IPS-18c (cell line): ENCODE measurements around the gene PPP2CA.
"Not testable (repeated sequence)": the region's sequence is repeated elsewhere in the genome, so short reads cannot be mapped to it uniquely, and the experiment has no call there.

ENCODE experiments used
- H3K4me3 ChIP-seq: 2 replicates; pipeline ENCODE4 v1.7.0; 2013; ENCODE audit warnings: low read depth, mild to moderate bottlenecking, low read length, moderate library complexity; ENCODE audit not compliant: insufficient read depth
- H3K9me3 ChIP-seq: one replicate; pipeline ENCODE4 v1.6.1; 2013; ENCODE audit warnings: mild to moderate bottlenecking, low read length, moderate library complexity; ENCODE audit not compliant: control insufficient read depth, insufficient read depth

The PPP2CA gene

GRCh38 chr5:134225780-134226440, at the start of gene PPP2CA:
Gene PPP2CA (minus strand): TSS chr5:134226073. CDS start chr5:134225861, 212 bp downstream.
- H3K9me3 ChIP-seq: no peaks in the 10 kb centered on the region
- H3K4me3 ChIP-seq: peak within 1 kb of the TSS; percentile 100

- Histone ChIP-seq H3K4me3 (no peak overlapping the region), H3K9me3 (no peaks in the 10 kb centered on the region)
These were observed 47.9 kb upstream of the PPP2CA start for GRCh38 chr5:134273642-134274395.

GRCh38 chr5:134271059-134271458, 45.2 kb upstream of the PPP2CA start:
- Histone ChIP-seq H3K4me3 (no peak overlapping the region), H3K9me3 (no peaks in the 10 kb centered on the region)

GRCh38 chr5:134268919-134269318, 43.0 kb upstream of the PPP2CA start:
- H3K9me3 ChIP-seq: no peaks in the 10 kb centered on the region
- no peak overlapping the region for H3K4me3 ChIP-seq

GRCh38 chr5:134268019-134268601, 42.2 kb upstream of the PPP2CA start:
- no peak overlapping the region for H3K4me3 ChIP-seq
- H3K9me3 ChIP-seq: peaks cover 3% of the 10 kb centered on the region

GRCh38 chr5:134267366-134268018, 41.6 kb upstream of the PPP2CA start:
- Histone ChIP-seq H3K4me3 (no peak overlapping the region), H3K9me3 (peaks cover 4% of the 10 kb centered on the region)

- peaks cover 7% of the 10 kb centered on the region for H3K9me3 ChIP-seq
- no peak overlapping the region for H3K4me3 ChIP-seq
These were observed 37.9 kb upstream of the PPP2CA start for GRCh38 chr5:134263801-134264200.

GRCh38 chr5:134262629-134263028, 36.8 kb upstream of the PPP2CA start:
- H3K9me3 ChIP-seq, H3K4me3 ChIP-seq: not testable (repeated sequence)

- no peak overlapping the region for H3K4me3 ChIP-seq
- peaks cover 7% of the 10 kb centered on the region for H3K9me3 ChIP-seq
These were observed 33.0 kb upstream of the PPP2CA start for GRCh38 chr5:134258896-134259295.

- H3K9me3 ChIP-seq: peaks cover 3% of the 10 kb centered on the region
- no peak overlapping the region for H3K4me3 ChIP-seq
These were observed 31.3 kb upstream of the PPP2CA start for GRCh38 chr5:134257176-134257575.

- Histone ChIP-seq H3K4me3 (no peak overlapping the region), H3K9me3 (peaks cover 1% of the 10 kb centered on the region)
These were observed 29.7 kb upstream of the PPP2CA start for GRCh38 chr5:134255418-134256150.

- not testable (repeated sequence) for H3K9me3 ChIP-seq, H3K4me3 ChIP-seq
These were observed 27.7 kb upstream of the PPP2CA start for GRCh38 chr5:134253368-134254153.

- Histone ChIP-seq H3K4me3 (no peak overlapping the region), H3K9me3 (no peaks in the 10 kb centered on the region)
These were observed 26.8 kb upstream of the PPP2CA start for GRCh38 chr5:134252671-134253070.

- Histone ChIP-seq H3K4me3 (no peak overlapping the region), H3K9me3 (no peaks in the 10 kb centered on the region)
These were observed 25.1 kb upstream of the PPP2CA start for GRCh38 chr5:134250949-134251348.

- Histone ChIP-seq H3K4me3 (no peak overlapping the region), H3K9me3 (no peaks in the 10 kb centered on the region)
These were observed 23.9 kb upstream of the PPP2CA start for GRCh38 chr5:134249469-134250379.

GRCh38 chr5:134248256-134248655, 22.4 kb upstream of the PPP2CA start:
- Histone ChIP-seq H3K4me3 (no peak overlapping the region), H3K9me3 (no peaks in the 10 kb centered on the region)
